HPDE6-E6E7 (cell line): ENCODE data around the gene RUNDC1.

Source experiments
- DNase-seq: peaks from one replicate; pipeline ENCODE4 v3.0.0; 2011; ENCODE audit warnings: missing footprints; ENCODE audit errors: extremely low spot score

RUNDC1 gene

DNA sequence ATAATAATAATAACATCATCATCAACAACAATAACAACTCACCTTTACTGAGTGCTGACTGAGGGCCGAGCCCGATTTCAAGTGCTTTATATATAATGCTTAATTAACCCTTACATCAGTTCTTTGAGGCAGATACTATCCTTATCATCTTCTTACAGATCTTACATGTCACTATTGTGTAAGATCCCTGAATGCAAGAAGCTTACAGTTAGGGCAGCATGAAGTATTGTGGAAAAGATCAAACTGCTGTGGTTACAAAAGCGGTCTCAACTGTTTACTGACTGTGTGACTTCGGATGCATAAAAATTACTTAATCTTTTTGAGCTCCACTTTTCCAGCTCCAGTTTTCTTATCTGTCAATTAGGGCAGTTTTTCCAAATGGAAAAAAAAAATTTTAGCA, 38.6 kb downstream of the RUNDC1 start:
- no peak for DNase-seq

DNA sequence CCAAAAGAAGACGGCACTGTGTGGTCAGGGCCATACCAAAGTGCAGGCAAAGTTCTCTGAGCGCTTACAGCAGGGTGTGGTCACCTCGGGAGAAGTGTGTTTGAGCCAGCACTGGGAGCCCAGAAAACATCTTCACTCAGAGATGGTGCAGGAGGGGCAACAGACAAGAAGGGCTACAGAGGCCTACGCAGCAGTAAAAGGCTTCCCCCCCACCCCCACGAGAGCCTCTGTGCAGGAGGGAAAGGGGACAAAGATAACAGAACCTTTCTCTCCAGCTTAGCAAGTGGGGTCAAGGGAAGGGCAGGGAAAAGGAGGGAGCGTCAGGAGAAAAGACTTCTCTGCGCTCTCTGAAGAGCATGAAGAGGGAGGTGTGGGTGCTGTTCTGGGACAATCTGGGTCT, 39.1 kb downstream of the RUNDC1 start:
- DNase-seq, result no peak

DNA sequence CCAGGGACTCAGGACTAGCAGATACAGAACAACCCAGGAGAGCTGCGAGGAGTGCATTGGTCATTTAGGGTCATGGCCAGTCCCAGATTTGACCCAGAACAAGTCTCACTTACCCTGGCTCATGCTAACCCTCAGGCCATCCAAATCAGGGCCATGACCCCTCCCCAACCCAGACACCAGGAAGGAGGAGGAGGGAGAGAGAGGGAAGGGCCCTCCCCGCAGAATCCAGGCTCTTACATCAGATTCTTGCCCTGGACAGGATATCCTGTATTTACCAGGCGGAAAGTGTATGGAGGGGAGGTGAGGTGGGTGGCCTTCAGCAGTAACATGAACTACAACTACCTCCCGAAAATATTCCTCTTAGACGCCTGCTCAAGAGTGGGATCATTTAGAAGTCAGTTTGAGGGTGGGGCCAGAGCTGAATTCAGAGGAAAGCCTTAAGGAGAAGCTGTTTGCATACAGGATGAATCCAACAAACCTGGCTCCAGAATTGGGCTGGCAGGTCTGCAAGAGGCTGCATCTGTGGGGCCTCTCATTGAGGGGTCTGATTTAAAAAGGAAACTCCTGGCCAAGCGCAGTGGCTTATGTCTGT, 39.8 kb downstream of the RUNDC1 start:
- no peak for DNase-seq

DNA sequence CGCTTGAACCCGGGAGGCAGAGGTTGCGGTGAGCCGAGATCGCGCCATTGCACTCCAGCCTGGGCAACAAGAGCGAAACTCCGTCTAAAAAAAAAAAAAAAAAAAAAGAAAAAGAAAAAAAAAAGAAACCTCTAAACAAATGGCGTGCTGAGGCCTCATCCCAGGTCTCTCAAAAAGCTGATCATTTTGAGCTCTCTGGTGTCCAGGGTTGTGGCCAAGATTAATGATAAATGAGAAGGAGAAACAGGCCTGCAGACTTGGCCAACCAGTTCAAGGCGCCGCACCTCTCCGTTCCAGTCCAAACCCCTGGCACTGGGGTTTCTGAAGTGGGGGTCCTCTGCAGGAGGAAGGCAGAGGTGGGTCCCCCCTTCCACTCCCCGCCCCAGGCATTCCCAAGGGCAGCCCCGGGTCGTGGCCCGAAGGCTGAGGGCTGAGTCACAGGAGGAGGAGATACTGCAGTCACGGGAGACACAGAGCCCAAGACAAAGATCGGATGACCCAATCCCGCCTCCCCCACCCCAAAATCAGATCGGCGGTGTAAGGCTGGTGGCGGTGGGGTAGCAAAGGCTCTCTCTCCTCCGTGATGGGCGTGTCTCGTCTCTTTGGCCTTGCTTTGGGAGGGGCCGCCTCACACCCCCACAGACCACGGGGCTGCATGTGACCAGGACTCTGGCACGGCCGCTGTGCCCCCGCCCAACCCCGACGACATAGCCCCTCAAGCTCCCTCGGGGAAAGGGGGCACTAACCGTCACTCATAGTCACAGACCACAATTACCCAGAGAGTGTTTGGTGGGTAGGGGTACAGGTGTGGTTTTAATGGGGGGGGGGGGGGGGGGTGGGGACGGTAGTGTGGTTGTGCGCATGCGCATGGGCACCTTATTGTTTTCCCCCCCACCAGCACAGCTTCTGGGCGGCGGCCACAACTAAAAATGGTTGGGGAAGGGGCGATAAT, 40.7 kb downstream of the RUNDC1 start:
- peak; percentile 68 for DNase-seq

DNA sequence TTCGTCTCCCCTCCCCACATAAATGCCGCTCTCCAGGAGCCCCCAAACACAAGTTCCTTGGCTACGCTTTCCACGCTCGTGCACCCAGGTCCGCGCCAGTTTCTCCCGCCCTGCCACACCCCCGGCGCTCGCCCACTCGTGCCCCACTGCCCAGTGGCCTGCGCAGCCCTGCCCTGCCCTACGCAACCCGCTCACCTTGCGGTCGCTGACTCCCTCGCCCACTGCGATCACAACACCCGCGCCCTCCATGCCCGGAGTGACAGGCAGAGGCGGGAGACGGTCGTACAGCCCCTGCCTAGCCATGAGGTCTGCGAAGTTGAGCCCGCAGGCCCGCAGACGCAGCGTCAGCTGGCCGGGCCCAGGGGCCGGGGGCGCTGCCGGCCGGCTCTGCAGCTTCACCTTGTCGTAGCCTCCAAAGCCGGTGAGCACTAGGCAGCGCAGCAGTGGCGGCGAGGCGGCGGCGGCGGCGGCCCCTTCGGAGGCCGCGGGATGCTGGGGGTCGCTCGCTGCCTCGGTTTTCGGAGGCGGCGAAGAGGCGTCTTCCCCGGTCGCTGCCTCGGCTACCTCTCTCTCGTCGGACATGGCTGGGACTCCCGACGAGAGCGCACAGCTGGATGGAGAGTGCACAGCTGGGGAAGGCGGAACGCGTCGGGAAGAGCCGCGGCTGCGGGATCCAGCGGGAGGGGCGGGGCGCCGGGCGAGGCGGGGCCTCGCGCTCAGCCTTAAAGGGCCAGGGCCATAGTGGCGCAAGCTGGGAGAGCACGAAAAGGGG, 41.6 kb downstream of the RUNDC1 start, which contains the start of gene VAT1:
TSS of gene VAT1 (minus strand) at position 645 of the 772 bp plus-strand sequence. CDS start at position 582, 63 bp downstream.
- peak; percentile 84 for DNase-seq

DNA sequence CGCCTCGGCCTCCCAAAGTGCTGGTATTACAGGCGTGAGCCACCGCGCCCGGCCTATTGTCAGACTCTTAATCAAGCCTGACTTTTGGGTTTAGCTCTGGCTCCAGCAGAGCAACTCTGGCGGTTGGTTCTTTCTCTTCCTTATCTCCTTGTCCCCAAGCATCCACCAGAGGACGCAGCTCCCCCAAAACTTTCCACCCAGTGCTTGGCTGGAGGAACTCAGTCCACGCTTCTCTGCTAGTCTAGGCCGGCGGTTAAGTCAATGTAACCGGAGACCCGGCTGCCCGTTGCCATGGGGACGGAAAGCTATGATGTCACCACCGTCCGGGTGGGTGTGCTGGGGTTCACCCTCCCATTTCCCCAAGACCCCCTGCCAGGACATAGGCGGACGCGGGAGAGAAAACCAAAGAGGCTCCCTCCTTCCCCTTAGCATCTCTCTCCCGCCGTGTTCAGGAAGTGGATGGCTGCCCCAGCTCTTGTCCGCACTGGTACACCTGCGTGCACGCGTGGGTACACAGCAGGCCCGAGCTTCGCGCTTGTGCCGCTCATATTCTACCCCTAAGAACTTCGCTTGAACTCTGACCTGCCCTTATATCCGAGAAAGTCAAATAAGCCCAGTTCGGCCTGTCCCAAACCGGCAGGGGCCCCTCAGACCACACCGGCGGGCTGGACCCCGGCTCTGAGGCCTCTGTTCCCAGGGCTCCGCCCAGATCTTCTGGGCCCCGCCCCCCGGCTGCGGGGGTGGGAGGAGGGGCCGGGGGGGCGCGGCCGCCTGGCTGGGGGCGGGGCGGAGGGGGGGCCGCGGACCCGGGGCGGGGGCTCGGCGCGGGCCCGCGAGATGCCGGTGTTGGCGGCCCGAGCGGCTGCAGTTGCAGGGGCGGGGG, 44.3 kb downstream of the RUNDC1 start, which contains the start of gene RND2:
TSS of gene RND2 (plus strand) at position 825 of the 883 bp plus-strand sequence. CDS start 117 bp downstream, outside the sequence.
- DNase-seq, result peak; percentile 83

DNA sequence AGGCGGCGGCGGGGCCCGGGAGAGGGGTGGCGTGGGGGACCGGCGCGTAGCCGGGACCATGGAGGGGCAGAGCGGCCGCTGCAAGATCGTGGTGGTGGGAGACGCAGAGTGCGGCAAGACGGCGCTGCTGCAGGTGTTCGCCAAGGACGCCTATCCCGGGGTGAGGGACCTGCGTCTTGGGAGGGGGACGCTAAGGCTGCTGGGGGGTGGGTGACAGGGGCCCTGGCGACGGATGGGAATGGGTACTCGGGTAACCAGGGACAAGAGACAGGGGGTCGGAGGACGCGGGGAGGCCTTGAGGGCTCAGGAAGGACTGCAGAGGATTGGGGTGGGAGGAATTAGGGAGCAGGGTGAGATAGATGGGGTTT, 44.9 kb downstream of the RUNDC1 start:
- DNase-seq, result no peak

DNA sequence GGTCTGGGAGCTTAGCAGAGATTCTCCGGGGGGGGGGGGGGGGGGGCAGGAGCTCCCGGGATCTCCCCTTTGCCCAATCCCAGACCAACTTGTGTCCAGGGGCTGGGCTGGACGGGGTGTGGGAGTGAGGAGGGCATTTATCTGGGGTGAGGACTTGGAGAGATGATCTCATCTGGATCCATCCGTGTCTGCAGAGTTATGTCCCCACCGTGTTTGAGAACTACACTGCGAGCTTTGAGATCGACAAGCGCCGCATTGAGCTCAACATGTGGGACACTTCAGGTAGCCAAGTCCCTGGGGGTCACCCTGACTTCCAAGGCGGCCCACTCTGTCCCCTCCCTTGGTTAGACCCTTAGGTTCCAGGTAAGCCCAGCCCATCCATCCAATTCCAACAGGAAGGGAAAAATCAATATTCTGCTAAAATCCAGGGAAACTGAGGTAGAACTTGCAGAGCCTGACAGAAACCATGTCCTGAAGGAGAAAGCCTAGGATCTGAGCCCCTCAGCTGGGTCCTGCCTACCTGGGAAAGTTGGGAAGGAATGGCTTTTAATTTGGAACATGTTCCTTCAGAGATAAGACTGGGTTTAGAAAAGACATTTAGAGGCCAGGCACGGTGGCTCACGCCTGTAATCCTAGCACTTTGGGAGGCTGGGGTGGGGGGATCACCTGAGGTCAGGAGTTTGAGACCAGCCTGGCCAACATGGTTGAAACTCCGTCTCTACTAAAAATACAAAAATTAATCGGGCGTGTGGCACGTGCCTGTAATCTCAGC, 45.6 kb downstream of the RUNDC1 start:
- no peak for DNase-seq

DNA sequence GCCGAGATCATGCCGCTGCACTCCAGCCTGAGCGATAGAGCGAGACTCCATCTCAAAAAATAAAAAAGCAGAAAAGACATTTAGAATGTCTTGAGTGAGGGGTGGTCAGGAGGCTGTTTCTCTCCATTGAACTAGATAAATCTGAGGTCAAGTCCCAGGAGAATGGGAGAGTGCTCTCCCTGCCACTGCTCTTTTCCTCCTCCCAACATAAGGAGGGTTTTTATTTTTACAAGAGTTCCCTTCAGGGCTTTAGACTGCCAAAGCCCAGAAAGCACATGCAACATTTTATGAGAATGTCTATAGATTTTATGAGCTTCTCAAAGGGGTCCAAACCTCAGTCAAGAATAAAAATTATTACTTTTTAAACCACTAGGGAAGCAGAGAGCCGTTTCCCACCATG, 46.2 kb downstream of the RUNDC1 start:
- no peak for DNase-seq

DNA sequence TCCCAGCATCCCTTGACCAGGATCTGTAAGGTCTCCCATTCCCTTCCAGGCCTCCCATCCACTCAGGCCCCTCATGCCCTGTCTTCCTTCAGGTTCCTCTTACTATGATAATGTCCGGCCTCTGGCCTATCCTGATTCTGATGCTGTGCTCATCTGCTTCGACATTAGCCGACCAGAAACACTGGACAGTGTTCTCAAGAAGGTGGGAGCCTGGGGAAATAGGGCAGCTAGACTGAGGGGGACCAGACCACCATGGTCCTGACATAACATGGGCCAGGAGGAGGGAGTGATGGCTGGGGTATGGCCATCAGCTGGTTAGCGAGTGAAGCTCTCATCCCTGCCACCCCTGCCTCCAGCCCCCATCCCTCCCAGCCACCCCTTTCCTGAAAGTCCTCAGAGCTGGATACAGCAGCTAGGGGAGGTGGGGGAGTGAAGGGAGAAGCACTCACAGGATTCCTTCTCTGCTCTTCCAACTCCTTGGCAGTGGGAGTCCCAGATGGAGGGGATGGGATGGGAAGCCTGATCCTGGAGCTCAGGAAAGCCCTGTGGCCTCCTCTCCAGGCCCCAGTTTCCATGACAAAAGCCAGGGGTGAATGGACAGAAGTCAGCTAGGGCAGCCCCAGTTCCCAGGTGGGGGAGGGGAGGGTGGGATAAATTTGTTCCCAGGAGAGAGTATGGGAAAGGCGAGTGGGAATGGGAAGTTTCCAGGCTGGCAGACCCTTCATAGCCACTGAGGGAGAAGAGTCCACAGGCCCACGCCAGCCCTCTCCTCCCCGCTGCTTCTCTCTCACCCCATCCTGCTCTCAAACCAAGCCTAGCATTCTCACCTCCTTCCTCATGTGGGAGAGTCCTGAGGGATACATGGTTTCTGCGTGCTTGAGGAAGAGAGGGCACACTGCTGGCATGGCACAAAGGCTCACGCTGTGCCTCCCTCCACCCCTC, 47.0 kb downstream of the RUNDC1 start:
- no peak for DNase-seq

DNA sequence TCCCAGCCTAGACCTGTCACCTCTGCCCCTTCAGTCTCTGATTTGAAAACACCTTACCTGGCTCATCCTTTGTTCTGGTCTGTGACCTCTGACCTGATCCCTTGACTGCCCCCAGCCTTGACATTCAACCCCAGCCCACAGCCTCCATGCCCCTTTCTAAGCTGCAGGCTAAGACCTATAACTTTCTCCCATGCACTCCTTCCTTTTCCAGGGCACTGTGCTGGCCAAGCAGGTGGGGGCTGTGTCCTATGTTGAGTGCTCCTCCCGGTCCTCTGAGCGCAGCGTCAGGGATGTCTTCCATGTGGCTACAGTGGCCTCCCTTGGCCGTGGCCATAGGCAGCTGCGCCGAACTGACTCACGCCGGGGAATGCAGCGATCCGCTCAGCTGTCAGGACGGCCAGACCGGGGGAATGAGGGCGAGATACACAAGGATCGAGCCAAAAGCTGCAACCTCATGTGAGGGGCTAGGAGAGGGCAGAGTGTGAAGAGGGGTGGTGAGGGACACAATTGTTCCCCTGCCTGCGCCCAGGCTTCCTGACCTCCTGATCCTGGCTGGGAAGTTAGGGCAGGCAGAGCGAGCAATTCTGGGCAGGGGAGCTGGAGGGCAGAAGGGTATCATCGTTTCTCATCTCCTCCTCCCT, 48.0 kb downstream of the RUNDC1 start:
- DNase-seq, result no peak

DNA sequence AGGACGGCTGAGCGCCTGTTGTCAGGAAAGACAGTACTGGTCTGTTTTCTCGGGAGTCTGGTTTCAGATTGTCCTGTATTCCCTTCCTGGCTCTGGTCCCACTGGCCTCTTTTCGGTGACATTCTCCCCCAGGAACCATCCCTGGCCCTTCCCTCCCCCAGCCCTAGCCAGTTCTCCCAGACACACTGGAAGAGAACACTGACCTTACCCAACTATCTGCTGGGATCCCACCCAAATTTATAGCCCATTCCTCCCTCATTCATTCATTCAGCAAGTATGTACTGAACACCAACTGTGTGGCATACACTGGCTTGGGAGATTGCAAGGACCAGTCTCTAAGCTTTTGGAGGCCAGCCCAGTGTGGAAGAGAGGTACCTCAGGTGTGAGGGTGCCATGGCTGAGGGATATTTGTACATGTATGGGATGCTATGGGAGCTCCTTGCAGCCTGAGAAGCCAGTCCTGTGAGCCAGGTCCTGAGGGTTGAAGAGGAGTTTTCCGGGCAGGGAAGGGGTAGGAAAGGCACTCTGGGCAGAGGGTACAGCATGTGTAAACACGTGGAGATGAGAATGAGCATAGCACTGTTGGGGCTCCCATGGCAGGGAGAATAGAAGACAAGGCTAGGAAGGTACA, 49.9 kb downstream of the RUNDC1 start:
- no peak for DNase-seq

DNA sequence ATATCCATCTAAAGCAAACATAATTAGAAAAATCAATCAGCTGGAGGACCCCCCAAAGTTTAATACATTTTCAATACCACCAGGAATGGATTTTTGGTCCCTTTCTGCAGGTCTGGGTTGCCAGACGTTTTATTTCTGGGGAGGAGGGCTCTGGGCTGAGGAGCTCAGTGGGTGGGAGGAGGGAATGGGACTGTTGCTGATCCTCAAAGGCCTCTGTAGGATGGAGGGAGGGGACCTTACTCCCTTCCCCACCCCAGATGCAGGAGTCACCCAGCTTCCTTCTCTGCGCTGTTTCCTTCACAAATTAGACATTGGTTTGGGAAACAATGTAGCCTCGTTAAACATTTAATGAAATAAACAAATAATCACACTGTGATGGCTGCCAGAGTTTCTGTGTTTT, 51.3 kb downstream of the RUNDC1 start:
- DNase-seq, result no peak

DNA sequence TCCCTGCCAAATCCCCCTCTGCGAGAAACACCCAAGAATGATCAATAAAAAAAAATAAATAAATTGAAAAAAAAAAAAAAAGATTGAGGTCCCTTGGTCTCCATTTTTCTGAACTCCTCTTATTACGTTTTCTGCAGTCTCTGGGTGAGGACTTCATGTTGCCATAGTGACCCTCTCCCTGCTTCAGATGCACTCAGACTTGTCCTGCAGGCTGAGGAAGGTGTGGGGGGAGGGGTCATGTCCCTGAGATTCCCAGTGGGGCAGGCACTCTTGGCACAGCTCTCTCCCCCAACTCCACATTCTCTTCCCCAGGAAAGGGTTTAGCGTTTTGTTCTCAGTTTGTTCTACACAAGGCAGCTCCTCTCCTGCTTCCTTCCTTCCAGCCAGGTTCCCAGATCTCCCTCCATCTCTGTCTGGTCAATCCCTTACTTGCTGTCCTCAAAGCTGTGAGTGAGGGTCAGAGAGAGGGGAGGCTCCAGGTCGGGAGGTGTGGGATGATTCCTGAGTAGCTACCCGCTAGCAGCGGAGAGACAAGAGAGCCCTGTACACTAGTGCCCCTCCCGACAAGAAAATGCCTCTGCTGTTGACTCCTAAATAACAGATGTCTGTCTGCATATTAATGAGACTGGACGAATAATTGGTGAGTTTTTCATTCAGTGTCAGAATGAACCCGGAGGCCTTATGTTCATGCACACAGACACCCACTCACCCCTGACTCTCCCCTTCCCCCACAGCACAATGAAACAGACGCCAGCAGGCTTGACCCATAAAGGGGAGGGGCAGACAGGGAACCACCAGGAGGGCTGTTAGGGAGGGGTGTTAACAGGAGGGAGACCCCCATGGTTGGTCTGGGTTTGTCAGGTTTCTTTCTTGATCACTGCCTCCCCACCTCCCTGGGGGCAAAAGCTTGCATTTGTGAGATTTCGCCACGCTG, 53.9 kb downstream of the RUNDC1 start:
- DNase-seq, result no peak

DNA sequence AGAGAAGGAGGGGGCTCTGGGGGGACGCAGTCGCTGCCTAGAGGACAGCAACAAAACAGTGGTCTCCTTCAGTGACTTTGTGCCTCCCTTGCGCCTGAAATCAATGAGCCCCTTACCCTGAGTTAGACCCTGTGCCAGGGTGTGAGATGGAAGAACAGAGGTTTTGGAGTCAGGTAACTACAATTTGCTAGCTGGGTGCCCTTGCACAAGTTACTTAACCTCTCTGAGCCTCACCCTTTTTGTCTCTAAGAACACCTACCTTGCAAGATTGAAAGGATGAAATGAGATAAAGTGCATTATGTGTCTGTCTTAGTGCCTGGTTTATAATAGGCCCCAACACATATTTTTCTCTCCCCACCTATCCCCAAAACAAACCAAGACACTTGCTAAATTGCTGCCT, 54.5 kb downstream of the RUNDC1 start:
- DNase-seq, result no peak

DNA sequence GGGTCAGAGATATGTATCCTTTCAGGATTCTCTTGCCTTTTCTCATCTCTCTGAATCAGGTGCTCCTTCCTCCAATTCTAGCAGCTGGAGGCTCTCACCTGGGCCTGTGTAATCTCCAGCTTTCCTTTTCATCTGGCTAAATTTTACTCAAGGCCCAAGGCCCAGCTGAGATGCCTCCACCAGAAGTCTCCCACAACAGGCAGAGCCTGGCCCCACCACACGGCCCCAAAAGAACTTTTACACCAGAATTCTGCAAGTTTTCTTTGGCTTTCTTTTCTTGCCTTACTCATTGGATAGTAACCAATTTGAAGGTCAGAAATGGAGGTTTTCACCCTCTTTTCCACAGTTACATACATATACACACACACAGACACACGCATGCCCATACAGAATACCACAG, 59.3 kb downstream of the RUNDC1 start:
- DNase-seq, result no peak

DNA sequence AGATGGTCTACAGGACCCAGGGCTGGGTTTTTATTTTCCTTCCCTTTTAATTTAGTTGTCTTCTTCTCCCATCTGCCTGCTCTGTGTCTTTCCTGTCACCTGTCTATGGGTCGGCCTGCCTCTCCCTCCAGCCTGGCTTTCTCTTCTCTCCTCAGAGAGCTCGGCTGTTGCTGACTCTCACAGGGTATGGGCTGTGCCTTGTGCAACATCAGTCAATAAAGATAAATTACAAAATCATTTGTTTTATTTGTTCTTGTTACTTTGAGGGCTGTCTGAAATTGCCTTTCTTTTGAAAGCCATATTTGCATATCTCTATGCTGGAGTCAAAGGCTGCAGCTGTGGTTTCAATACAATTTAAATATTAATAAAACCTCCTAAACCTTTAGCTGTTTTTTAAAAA, 60.3 kb downstream of the RUNDC1 start:
- DNase-seq, result no peak
